Suppressor macrophage treated with lipopolysaccharide for 1 hour (primary cell): ENCODE data around the gene TGFBR3L.
"Not testable (repeated sequence)": the region's sequence is repeated elsewhere in the genome, so short reads cannot be mapped to it uniquely, and the experiment has no call there.

Experiments
- DNase-seq, 3 donors: peaks; one replicate each; pipeline ENCODE4 v3.0.0-alpha.2; 2020 to 2022

TGFBR3L gene

DNA sequence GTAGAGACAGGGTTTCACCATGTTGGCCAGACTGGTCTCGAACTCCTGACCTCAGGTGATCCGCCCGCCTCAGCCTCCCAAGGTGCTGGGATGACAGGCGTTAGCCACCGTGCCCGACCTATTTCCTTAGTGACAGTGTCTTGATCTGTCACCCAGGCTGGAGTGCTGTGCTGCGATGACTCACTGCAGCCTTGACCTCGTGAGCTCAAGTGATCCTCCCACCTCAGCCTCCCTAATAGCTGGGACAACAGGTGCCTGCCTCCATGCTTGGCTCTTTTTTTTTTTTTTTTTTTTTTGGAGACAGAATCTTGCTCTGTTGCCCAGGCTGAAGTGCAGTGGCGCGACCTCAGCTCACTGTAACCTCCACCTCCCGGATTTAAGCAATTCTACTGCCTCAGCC lies 15.4 kb downstream of the TGFBR3L start:
- DNase-seq = peak in 2 of 3 donors; percentile 29 to 34

DNA sequence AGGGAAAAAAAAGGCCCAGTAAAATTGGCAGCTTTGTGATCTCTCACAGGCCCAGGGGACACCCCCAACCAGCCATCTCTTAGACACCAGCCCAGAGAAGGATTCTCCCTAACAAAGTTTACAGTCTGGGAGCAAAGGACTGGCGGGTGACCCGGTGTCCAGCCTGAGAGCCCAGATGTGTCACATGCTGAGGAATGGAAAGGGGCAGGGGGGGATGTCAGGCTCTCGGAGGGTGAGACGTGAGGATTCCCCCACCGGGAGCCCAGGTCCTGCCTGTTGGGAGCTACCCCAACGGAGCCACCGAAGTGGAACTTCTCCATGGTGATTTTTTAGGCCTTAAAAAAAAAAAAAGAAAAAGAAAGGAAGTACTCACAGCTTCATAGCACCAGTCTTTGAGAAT lies 16.1 kb downstream of the TGFBR3L start:
- DNase-seq = no peak

DNA sequence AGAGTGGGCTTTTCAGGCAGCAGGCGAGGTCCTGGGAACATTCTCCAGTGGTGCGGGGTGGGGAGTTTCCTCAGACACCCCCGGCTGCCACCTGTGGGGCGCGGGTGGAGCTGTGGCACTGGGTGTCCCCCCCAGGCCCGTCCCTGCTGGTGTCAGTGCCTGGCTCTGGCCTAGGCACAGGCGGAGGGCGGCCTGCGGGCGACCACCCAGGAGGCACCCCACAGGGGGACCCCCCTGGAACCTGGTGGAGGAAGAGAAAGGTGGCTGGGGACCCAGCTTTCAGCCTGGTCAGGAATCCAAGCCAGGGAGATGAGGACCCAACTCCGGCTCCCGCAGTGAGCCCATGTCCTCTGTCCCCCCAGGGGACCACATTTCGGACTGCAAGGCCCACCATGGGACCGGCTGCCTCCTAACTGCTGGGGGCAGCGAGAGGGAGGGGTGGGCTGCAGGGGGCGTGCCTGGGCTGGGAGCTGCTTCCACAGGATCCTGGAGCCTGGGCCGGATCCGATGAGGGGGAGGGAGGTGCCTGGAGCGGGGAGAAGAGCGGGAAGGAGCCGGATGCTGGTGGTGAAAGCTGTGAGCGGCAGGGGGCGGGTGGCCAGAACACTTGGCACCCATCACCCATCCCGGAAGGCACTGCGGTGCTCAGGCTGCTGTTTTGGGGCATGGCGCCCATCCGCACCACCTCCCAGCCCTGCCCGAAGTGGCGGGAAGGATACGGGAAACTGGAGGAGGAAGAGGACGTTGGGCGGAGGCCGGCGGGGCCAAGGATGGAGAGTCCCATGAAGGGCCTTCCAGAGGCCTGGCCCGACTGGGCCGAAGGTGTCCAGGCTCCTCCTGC lies 16.8 kb downstream of the TGFBR3L start:
- DNase-seq = no peak

DNA sequence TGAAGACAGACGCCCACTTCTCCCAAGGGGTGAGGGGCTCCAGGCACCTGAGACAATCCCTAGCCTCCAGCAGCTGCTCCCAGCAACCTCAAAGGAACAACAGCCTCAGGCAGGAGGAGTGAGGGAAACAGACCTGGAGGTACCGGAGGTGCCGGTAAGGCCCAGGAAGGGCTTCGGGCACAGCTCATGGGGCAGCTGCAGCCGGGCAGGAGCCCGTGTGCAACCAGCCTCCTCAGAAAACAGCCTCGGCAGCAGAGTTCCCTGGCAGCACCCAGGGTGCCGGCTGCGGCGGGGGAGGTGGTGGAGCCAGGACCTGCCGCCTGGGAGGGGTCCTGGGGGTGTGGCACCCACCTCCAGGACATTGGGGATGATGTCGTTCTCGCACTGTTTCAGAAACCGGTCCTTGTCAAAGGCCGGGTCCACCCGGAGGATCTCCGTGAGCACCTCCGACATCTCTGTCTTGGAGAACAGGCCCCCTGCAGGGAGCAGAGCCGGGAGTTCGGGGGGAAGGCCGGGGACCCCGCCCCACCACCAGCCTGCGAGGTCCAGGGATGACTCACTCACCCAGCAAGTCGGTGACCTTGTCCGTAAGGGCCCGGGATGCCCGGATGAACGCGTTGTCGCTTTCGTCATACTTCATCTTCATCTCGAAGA lies 17.8 kb downstream of the TGFBR3L start:
- no peak for DNase-seq

DNA sequence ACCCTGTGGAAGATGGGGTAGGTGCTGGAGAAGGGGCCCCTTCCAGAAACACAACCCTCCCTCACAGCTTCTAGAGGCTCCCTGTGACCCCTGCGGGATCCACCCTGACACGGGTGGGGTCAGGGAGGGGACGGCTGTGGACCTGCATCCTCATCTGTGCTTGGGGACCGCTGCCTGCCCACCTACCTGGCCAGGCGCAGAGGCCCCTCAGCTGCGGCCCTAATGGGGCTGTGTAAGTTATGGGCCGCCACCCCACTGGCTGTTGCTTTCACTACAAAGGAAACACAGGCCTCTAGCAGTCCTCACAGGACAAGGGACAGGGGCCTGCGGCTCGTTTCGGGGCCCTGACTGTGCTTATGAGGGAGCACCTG lies 18.3 kb downstream of the TGFBR3L start:
- no peak for DNase-seq

DNA sequence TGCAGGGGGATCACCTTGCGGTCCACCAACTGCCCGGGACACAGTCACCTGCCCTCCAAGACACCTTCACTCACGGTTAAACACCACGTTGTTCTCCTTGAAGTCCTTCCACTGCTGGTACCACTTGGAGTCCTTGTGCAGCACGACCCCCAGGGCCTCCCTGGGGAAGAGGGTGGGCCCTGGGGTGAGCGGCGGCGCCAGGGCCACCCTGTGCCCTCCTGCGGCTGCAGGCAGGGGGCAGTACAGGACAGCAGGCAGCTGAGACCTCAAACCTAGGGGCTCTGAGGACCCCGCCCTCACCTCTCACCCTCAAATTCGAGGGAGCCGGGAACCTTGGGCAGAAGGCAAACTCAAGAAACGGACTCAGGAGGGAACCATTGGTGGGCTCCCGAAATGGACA lies 18.8 kb downstream of the TGFBR3L start:
- no peak for DNase-seq

DNA sequence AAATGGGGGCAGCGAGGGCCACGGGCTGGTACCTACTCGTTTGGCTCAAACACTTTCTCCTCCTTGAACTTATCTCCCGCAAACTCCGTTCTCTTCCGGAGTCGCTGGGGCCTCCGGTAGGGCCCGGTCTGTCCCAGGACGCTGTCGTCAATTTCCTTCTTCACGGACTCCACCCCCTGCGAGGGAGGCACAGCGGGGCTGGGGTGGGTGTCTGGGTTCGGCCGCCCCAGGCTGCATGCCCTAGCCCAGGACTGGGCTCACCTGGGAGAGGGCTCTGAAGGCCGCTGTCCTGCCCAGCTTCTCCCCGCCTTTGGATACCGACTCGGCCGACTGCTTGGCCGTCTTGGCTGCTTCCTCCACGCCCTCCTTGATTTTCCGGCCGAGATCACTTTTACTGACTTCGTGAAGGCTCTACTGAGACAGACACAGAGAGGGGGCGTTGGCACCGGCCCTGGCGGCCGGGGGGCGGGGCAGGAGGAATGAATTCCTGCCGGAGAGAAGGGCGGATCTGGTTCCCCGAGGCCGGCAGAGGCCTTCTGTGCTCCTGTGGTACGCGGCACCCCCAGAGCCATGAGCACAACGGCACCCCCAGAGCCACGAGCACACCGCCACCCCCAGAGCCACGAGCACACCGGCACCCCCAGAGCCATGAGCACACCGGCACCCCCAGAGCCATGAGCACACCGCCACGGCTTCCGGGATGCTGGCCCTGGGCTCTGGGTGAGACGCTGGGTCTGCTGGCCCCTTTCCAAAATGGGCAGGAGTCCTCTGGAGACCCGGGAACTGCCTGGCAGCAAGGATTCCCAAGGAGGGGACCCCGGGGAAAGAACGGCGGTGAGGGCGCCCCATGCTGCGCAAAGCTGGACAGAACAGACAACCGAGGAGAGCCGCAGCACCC lies 19.4 kb downstream of the TGFBR3L start:
- no peak for DNase-seq

DNA sequence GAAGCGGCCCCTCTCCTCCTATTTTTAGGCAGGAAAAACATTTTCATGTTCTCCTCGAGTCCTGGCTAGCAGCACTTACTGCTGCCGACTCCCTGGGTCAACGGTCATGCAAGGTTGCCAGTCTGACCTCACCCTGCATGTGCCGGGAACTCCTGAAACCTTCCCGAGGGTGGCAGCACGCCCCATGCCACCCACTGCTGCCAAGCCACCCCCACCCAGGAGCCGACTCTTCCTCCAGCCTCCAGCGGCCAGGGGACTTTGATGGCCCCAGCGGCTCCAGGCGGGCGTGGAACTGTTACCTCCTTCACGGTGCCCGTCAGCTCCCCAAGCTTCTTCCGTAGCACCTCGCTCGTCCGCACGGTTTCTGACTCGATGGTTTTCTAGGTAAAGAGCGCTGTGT lies 20.1 kb downstream of the TGFBR3L start:
- DNase-seq = no peak

DNA sequence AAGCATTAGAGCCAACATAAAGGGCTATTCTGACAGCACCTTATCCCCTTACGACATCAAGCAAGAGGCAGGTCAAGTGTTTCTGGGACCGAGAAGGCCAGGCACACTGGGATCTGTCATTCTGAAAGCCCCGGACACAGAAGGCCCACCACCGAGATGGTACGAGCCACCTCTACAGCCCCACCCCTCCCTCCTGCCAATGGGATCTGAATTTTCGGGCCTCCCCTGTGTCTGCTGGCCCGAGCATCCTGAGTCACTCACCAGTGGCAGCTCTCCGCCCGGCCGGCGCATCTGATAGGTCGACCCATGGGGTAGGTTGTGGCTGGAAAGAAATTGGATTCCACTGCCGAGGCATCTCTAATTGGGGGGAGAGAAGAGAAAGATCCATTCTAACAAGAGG lies 26.2 kb downstream of the TGFBR3L start:
- DNase-seq = no peak

DNA sequence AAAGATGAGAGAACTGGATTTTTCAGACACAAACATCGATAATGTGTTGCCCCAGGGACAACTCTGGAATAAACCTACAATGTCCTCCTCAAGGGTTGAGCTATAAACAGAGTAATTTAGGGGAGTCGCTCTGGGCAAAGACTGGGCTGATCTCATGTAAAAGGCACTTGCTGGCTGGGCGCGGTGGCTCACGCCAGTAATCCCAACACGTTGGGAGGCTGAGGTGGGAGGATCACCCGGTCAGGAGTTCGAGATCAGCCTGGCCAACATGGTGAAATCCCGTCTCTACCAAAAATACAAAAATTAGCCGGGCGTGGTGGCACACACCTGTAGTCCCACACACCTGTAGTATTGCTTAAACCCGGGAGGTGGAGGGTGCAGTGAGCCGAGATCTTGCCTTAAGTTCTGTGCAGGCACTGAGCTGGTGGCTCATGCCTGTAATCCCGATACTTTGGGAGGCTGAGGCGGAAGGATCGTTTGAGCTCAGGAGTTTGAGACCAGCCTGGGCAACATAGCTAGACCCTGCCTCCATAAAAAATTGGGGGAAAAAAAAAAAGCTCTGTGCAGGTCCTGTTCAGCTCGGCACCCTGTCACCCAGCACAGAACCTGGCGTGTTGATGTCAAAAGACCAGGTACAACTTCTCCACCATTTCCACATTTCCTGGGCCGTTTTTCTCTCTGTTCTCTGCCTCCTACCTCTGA lies 27.4 kb downstream of the TGFBR3L start:
- DNase-seq = no peak

DNA sequence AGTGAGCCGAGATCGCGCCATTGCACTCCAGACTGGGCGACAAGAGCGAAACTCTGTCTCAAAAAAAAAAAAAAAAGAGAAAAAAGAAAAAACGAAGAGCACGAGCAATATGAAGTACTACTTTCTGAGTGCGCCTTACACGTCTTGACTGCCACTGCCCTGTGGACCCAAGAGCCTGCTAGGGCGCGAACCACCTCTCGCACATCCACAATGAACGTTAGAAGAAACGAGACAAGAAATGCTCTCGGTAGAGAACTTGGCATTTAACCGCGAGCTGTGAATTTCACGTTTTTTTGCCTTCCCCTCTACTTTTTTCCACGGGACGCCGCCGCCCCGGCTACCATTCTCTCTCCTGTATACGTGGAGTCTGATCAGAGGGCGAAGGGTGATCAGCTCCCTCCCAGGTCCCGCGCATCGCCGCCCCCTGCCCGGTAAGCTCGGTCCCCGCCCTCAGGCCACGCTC lies 28.4 kb downstream of the TGFBR3L start:
- DNase-seq = peak in 1 of 3 donors; percentile 19

DNA sequence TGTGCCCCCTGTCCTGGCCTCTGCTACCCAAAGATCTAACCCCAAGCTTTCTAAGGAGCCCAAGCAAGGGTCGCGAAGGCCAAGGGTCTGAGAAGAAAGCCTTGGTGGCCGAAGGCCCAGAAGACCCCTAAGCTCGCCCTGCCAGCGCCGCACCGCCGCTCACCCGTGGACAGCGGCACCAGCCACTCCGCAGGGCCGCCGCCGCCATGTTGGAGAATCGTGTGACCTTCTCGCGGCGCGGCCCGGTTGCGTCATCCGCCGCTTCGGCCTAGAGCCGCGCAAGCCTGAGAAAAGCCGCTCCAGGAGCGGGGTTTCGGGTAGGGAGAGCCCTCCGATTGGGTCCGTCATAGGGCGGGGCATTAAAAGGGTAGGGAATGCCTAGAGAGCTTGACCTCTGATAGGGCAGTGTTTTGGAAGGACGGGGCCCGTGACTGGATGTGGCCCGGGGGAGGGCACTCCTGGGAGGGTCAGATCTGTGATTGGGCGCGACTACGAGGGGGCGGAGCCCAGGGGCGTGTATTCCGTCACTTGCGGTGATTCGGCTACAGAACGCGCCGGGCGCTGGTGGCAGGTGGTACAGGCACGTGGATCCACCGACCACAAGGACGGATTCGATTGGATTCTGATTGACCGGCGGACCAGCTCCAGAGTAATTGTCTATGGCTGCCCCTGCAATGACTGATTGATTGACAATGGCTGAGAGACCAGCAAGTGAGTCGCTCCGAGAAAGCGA lies 29.0 kb downstream of the TGFBR3L start, which contains the start of gene TIMM44:
Gene TIMM44, minus strand, starts transcription at position 223 of the 733 bp plus-strand sequence. Its CDS starts 15 bp downstream, at position 208.
- peak; percentile 99 to 100 (median 99) for DNase-seq

DNA sequence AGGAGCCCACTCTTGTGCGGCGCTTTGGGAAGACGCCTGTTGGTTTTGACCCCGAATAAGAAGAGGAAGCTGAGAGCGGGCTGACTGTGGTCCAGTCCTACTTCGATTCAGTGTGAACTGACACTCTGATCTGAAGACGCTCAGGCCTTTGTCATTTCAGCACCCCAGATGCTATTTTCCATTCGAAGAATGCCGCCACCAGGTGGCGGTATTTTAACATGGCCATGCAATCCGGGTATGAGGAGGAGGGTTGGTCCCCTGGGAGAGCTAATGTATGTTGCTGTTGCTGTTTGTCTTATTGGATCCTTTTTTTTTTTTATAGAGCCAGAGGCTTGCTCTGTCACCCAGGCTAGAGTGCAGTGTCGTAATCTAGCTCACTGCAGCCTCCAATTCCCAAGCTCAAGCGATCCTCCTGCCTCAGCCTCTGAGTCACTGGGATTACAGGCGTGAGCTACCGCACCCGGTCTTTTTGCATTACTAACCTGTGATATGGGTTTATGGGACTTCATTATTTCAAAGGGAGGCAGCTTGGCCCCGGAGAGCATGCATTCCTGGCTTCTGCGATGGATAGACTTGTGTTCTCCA lies 29.6 kb downstream of the TGFBR3L start:
- peak; percentile 93 to 96 (median 95) for DNase-seq

DNA sequence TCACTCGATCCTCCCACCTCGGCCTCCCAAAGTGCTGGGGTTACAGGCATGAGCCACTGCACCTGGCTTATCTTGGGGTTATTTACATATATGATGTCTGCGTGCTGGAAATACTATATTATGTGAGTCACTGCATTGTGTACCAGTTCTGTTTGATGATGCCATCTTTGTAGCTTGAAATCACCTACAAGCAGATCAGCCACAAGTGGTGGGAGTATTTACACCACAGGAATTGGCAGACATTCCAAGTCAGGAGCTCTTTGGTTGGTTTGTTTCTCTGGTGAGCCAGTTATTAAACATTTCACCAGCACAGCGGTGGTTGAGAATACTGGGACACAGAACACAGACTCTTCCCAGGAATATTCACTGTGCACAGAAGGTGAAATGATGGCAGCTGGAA lies 33.3 kb downstream of the TGFBR3L start:
- DNase-seq = no peak

DNA sequence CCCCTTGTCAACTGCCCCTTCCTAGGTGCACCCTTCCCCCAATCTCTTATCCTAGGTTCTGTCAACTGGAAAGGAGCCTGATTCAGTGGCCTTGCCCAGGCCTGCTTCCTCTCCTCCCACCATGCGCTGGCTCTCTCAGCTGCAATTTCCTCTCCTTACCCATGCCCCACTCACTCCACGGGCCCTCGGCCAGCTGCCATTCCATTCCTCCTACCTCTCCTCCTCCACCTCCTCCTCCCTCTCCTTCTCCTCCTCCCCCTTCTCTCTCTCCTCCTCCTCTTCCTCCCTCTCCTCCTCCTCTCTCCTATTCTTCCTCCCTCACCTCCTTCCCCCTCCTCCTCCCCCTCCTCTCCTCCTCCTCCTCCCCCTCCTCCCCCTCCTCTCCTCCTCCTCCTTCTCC lies 38.4 kb downstream of the TGFBR3L start:
- peak; percentile 25 to 44 (median 35) for DNase-seq

DNA sequence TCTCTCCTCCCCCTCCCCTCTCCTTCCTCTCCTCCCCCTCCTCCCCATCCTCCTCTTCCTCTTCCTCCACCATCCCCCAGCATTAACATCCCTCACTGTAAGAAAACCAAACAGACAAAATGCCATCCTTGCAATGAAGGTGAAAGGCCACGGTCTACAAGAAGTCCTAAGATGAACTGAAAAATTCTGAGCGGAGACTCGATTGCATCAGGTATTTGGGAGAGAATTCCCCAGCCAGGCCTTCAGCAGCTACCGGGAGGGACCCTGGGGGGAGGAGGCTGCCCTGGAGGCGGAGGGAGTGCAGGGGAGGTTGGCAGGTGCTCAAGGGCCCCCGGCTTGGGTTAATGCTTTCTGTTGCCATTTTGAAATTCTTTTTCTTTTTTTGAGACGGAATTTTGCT lies 38.9 kb downstream of the TGFBR3L start:
- DNase-seq = no peak

DNA sequence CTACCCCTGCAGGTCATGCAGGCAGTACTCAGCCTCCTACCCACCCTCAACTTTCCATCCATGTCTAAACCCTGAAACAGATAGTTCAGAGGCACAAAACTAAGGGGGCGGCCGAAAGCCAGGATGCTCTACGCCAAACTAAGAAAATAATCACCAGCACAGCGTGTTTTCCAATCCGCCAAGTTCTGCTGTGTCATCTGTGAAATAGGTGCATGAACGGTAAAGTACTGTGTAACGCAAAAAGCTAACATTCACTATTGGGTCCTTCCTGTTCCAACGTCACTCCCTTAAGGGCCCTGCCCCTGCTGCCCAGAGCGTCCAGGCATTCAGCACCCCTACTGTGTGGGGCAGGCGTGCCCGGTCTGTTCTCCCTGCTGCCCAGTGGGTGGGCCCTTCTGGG lies 41.1 kb downstream of the TGFBR3L start:
- no peak for DNase-seq

DNA sequence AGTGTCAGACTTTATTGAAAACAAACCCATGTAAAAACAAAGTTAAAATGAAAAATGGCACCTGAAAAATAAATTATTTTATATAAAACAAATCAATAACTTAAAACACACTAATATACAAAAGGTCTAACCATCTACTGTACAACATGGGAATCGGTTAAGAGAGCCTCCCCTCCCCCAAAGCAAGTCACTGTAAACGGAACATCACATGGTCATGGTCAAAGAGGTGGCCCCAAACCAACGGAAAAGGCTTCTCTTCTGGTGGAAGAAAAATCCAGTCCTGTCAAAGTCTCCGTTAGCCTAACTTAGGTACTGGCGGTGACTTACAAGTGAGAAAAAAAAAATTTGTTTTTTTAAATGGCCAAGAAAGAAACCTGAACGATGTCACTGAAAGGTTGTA lies 44.6 kb downstream of the TGFBR3L start:
- no peak for DNase-seq

DNA sequence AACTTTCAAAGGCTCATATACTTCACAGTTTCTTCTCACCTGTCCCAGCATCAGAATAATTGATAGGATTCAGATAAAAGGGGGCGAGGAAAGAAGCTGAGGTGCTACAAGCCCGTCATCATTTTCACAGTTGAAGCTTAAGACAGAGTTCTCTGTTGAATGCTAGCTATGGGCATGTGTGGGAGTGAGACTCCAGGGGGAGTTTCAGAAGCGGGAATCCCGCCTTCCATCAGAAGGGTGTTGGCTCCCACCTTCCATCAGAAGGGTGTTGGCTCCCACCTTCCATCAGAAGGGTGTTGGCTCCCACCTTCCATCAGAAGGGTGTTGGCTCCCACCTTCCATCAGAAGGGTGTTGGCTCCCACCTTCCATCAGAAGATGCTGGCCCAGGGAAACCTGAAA lies 46.5 kb downstream of the TGFBR3L start:
- not testable (repeated sequence) for DNase-seq

DNA sequence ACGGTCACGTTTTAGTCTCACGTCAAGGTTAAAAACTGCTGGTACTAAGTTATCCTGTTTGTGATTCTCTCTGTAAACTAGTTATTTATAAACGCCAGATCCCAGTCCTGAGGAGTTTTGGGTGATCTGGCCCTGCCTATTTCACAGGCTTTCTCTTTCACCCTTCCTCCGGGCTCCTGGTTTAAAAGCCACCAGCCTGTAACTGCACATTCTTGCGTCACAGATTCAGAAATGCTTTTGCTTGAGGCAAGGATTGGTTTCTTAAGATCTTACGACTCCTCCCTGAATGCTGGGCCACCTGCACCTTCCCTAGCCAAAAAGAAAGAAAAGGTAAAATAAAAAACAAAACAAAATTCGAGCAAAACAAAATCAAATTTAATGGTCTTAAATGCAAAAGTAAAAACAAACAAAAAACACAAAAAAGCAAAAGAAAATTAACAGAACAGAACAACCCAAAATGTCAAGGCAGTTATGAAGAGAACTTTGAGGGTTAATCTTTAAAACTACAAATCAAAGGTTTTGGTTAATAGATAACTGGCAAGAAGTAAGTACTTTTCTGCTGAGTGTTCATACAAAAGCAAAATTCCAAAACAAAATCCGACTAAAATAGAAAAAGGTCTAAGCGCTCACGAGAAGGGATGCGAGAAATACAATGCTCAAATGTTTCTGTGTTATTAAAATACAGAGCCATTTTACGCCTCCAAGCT lies 47.4 kb downstream of the TGFBR3L start:
- DNase-seq = no peak
